GM19324 (cell line): ENCODE measurements around the gene DRD1.
"Not testable (repeated sequence)": the region's sequence is repeated elsewhere in the genome, so short reads cannot be mapped to it uniquely, and the experiment has no call there.

Source experiments
- ATAC-seq: cut with Tn5 transposase; IDR thresholded peaks from one replicate; pipeline ENCODE4 v1.9.1; 2021; ENCODE audit warnings: mild to moderate bottlenecking, moderate library complexity; ENCODE audit not compliant: unreplicated experiment, low FRiP score

Gene DRD1

GRCh38 chr5:175468892-175469291 is 24.9 kb upstream of the DRD1 start:
- no peak for ATAC-seq

GRCh38 chr5:175467983-175468690 is 24.2 kb upstream of the DRD1 start:
- ATAC-seq: no peak

GRCh38 chr5:175466700-175467318 is 22.8 kb upstream of the DRD1 start:
- ATAC-seq: no peak

GRCh38 chr5:175465282-175465681 is 21.3 kb upstream of the DRD1 start:
- no peak for ATAC-seq

- no peak for ATAC-seq
Observed at GRCh38 chr5:175464942-175465233, 20.9 kb upstream of the DRD1 start.

- peak; percentile 83 for ATAC-seq
Observed at GRCh38 chr5:175464074-175464941, 20.3 kb upstream of the DRD1 start.

- ATAC-seq: no peak
Observed at GRCh38 chr5:175463641-175464040, 19.7 kb upstream of the DRD1 start.

- ATAC-seq: no peak
Observed at GRCh38 chr5:175461370-175461769, 17.4 kb upstream of the DRD1 start.

- ATAC-seq: no peak
Observed at GRCh38 chr5:175460552-175460951, 16.6 kb upstream of the DRD1 start.

GRCh38 chr5:175460126-175460525 is 16.1 kb upstream of the DRD1 start:
- no peak for ATAC-seq

GRCh38 chr5:175457466-175457865 is 13.5 kb upstream of the DRD1 start:
- ATAC-seq: peak; percentile 64

- no peak for ATAC-seq
Observed at GRCh38 chr5:175456105-175456742, 12.2 kb upstream of the DRD1 start.

- not testable (repeated sequence) for ATAC-seq
Observed at GRCh38 chr5:175454338-175454737, 10.4 kb upstream of the DRD1 start.

- no peak for ATAC-seq
Observed at GRCh38 chr5:175452166-175452565, 8.2 kb upstream of the DRD1 start.

- no peak for ATAC-seq
Observed at GRCh38 chr5:175448276-175448675, 4.3 kb upstream of the DRD1 start.

- no peak for ATAC-seq
Observed at GRCh38 chr5:175447571-175447970, 3.6 kb upstream of the DRD1 start.

GRCh38 chr5:175446378-175446777 is 2.4 kb upstream of the DRD1 start:
- not testable (repeated sequence) for ATAC-seq

GRCh38 chr5:175444905-175445456 is 999 bp upstream of the DRD1 start:
- ATAC-seq: no peak

- ATAC-seq: no peak
Observed at GRCh38 chr5:175443514-175444059, 395 bp downstream of the DRD1 start.

GRCh38 chr5:175438234-175438857 is 5.6 kb downstream of the DRD1 start:
- no peak for ATAC-seq
